Breast epithelium (tissue), 4 donors: ENCODE results near the gene SLC17A2. TPM values are rescaled to one million over a fixed set of nuclear protein-coding genes. Genes with fewer than 3 reads are reported as not detected.

Experiments
- DNase-seq, 2 donors: peaks; one replicate each; pipeline ENCODE4 v3.0.0-alpha.2; 2019; ENCODE audit warnings: low spot score in 2 of 2
- H3K27ac ChIP-seq, 2 donors: fragments of 200-600 bp; sonication (generic) in 1 of 2; one replicate each; pipeline ENCODE4 v1.5.1; 2016 to 2019; ENCODE audit warnings: mild to moderate bottlenecking in 1 of 2
- H3K27me3 ChIP-seq, 2 donors: fragments of 200-600 bp; sonication (generic) in 1 of 2; one replicate each; pipeline versions ENCODE4 v1.5.1 to v1.6.0; 2017 to 2019; ENCODE audit warnings: control low read depth in 1 of 2, mild to moderate bottlenecking in 1 of 2
- H3K36me3 ChIP-seq: fragments of 200-600 bp; one replicate; pipeline ENCODE4 v1.5.1; 2019
- H3K4me1 ChIP-seq, 2 donors: fragments of 200-600 bp; sonication (generic); one replicate each; pipeline ENCODE4 v1.5.1; 2016 to 2019; ENCODE audit warnings: control low read depth in 1 of 2
- H3K4me3 ChIP-seq, 3 donors: fragments of 200-600 bp; sonication (generic); 1 replicate in 2 of 3; 2 replicates in 1 of 3; pipeline ENCODE4 v1.5.1; 2016 to 2019; ENCODE audit warnings: mild to moderate bottlenecking in 3 of 3, moderate library complexity in 2 of 3
- H3K9me3 ChIP-seq, 2 donors: fragments of 200-600 bp; sonication (generic) in 1 of 2; one replicate each; pipeline ENCODE4 v1.5.1; 2016 to 2019; ENCODE audit warnings: control low read depth in 1 of 2
- POLR2A ChIP-seq: fragments of 450-650 bp; IDR thresholded peaks from one replicate; pipeline ENCODE4 v1.6.1; 2016; ENCODE audit warnings: antibody characterized with exemption, mild to moderate bottlenecking, moderate library complexity
- POLR2AphosphoS5 ChIP-seq, 3 donors: sonication (generic); formaldehyde crosslinking; IDR thresholded peaks; one replicate each; pipeline ENCODE4 v1.6.1; 2017; ENCODE audit warnings: antibody characterized with exemption in 3 of 3
- intact Hi-C: fragments of 100-400 bp; cut with DNase I; formaldehyde crosslinking; loops from one replicate; pipeline ENCODE4 v1.15.1; 2023; ENCODE audit warnings: low total_unique reads
- total RNA-seq, 3 donors: library from RNA; depleted of rRNA; stranded (reverse); fragments of >200 nt; gene quantifications; one replicate each; pipeline ENCODE4 v1.1.0, GENCODE V29; 2016
- TF ChIP-seq, protein P1 (sequence below), 3 donors: fragments of 450-650 bp; IDR thresholded peaks; one replicate each; pipeline ENCODE4 v1.5.1; 2016 to 2017; ENCODE audit warnings: antibody characterized with exemption in 3 of 3, mild to moderate bottlenecking in 3 of 3, moderate library complexity in 3 of 3

SLC17A2 gene
- total RNA-seq, 3 donors from 2014 or later, result not detected

DNA sequence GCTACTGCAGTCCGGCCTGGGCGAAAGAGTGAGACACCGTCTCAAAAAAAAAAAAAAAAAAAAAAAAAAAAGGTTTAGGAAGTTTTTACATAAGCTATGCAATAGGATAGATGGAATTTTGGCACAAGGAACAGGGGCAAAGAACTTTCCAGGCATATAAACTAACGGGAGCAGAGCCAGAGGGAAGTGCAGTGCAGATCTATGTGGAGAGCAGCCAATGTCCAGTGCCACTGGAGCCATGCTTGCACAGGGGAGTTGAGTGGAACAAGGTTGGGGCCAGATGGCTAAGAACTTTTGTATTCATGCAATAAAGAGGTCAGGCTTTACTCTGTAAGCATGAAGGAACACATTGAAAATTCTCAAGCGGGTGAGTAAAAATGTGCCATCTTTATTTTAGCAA, 10.8 kb downstream of the SLC17A2 start:
- H3K27ac ChIP-seq, result no peak overlapping the region
- H3K9me3 ChIP-seq, result no peaks in the 10 kb centered on the region
- no peak overlapping the region for H3K4me3 ChIP-seq
- H3K4me1 ChIP-seq, result no peaks in the 10 kb centered on the region
- H3K27me3 ChIP-seq, result no peaks in the 10 kb centered on the region
- DNase-seq, result no peak
- intact Hi-C loops, result no loop called here
- H3K36me3 ChIP-seq, result no peaks in the 10 kb centered on the region
- TF ChIP-seq POLR2A, result no peak
- TF ChIP-seq, protein P1, sequence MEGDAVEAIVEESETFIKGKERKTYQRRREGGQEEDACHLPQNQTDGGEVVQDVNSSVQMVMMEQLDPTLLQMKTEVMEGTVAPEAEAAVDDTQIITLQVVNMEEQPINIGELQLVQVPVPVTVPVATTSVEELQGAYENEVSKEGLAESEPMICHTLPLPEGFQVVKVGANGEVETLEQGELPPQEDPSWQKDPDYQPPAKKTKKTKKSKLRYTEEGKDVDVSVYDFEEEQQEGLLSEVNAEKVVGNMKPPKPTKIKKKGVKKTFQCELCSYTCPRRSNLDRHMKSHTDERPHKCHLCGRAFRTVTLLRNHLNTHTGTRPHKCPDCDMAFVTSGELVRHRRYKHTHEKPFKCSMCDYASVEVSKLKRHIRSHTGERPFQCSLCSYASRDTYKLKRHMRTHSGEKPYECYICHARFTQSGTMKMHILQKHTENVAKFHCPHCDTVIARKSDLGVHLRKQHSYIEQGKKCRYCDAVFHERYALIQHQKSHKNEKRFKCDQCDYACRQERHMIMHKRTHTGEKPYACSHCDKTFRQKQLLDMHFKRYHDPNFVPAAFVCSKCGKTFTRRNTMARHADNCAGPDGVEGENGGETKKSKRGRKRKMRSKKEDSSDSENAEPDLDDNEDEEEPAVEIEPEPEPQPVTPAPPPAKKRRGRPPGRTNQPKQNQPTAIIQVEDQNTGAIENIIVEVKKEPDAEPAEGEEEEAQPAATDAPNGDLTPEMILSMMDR (IDR thresholded peaks at IDR 0.05), result no peak
- TF ChIP-seq POLR2AphosphoS5 (IDR thresholded peaks at IDR 0.05), result no peak

GRCh38 chr6:25918083-25918683, 12.3 kb downstream of the SLC17A2 start:
- H3K27me3 ChIP-seq, result no peaks in the 10 kb centered on the region
- TF ChIP-seq, protein P1 (IDR thresholded peaks at IDR 0.05), result no peak
- TF ChIP-seq POLR2AphosphoS5 (IDR thresholded peaks at IDR 0.05) (no peak), POLR2A (no peak)
- intact Hi-C loops, result no loop called here
- H3K36me3 ChIP-seq, result no peaks in the 10 kb centered on the region
- H3K27ac ChIP-seq, result no peak overlapping the region
- DNase-seq, result no peak
- H3K9me3 ChIP-seq, result no peaks in the 10 kb centered on the region
- H3K4me3 ChIP-seq, result no peak overlapping the region
- H3K4me1 ChIP-seq, result no peaks in the 10 kb centered on the region

- Histone ChIP-seq H3K27me3 (no peaks in the 10 kb centered on the region), H3K4me3 (no peak overlapping the region), H3K4me1 (no peaks in the 10 kb centered on the region), H3K36me3 (no peaks in the 10 kb centered on the region), H3K9me3 (no peaks in the 10 kb centered on the region), H3K27ac (no peak overlapping the region)
- TF ChIP-seq POLR2AphosphoS5 (IDR thresholded peaks at IDR 0.05) (no peak), POLR2A (no peak)
- TF ChIP-seq, protein P1 (IDR thresholded peaks at IDR 0.05), result no peak
- no peak for DNase-seq
- intact Hi-C loops, result no loop called here
Measured at GRCh38 chr6:25916789-25917490, 13.6 kb downstream of the SLC17A2 start.

DNA sequence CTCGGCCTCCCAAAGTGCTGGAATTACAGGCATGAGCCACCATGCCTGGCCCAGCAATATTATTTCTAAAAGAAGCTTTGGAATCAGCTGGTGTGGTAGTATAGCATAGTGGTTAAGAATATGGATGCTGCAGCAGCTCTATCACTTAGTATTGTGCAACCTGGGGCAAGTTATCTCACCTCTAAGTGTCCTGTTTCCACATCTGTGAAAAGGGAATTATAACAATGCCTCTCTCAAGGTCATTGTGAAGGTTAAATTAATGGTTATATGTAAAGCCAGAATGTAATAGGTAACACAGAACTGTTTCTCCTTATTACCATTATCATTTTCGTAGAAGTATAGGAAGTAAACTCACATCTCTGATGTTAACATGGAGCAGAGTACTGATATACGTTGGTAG, 14.2 kb downstream of the SLC17A2 start:
- H3K9me3 ChIP-seq, result no peaks in the 10 kb centered on the region
- no peak overlapping the region for H3K27ac ChIP-seq
- no peaks in the 10 kb centered on the region for H3K27me3 ChIP-seq
- no peak for DNase-seq
- intact Hi-C loops, result no loop called here
- no peaks in the 10 kb centered on the region for H3K36me3 ChIP-seq
- H3K4me1 ChIP-seq, result no peaks in the 10 kb centered on the region
- no peak for TF ChIP-seq POLR2AphosphoS5 (IDR thresholded peaks at IDR 0.05)
- no peak for TF ChIP-seq POLR2A
- TF ChIP-seq, protein P1 (IDR thresholded peaks at IDR 0.05), result no peak
- no peak overlapping the region for H3K4me3 ChIP-seq

GRCh38 chr6:25913741-25914140, 16.8 kb downstream of the SLC17A2 start:
- DNase-seq, result no peak
- intact Hi-C loops, result no loop called here
- H3K4me3 ChIP-seq, result no peak overlapping the region
- no peaks in the 10 kb centered on the region for H3K4me1 ChIP-seq
- H3K36me3 ChIP-seq, result no peaks in the 10 kb centered on the region
- TF ChIP-seq, protein P1 (IDR thresholded peaks at IDR 0.05), result no peak
- TF ChIP-seq POLR2AphosphoS5 (IDR thresholded peaks at IDR 0.05) (no peak), POLR2A (no peak)
- H3K27me3 ChIP-seq, result no peaks in the 10 kb centered on the region
- H3K9me3 ChIP-seq, result no peaks in the 10 kb centered on the region
- no peak overlapping the region for H3K27ac ChIP-seq
